ENCODE measurements around the gene ISYNA1.

DNA sequence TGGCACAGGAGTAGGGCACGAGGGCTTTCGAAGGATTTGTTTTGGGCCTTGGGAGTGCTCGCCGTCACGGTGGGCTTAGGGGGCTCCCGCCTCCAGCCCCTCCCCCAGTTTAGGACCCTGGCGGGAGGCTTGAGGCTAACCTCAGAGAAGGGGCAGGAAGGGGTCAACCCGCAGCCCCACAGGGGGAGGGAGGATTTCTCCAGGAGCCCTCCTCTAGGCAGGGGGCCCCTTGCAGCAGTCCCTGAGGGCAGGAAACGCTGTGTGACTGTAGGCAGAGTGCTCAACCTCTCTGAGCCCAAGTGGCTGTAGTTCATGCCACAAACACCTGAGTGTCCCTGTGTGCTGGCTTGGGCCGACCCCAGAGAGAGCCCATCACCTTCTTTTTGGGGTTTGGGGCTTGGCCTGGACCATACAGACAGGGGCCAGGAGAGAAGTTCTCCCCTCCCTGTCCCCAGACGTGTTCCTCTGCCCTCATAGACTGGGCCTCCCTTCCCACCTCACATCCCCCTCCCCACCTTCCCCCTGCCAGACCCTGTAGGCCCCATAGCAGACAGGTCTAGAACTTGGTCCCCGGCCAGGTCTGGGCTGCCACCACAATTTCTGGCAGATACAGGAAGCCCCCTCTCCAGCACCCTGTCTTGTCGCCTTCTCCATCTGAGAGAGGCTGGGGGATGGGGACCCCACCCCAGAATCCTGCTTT, 8.1 kb downstream of the ISYNA1 start:
- TF ChIP-seq POLR2AphosphoS5 (IDR thresholded peaks at IDR 0.05; ENCODE audit: low read depth, low read length) = 0 out of 2 replicates have a peak, but pooled peaks have one; percentile 39
- TF ChIP-seq POLR2A (IDR thresholded peaks at IDR 0.05; ENCODE audit: low read depth, low read length) = no peak
- no peak for TF ChIP-seq TAF1 (IDR thresholded peaks at IDR 0.05; ENCODE audit: borderline replicate concordance, low read depth, low read length)

Measured in GM12892 (cell line).